Sigmoid colon (tissue), 4 donors: ENCODE data around the gene SYNPO2.

Experiments
- POLR2A ChIP-seq, 2 donors: fragments of 450-650 bp; IDR thresholded peaks; one replicate each; pipeline ENCODE4 v1.6.1; 2016; ENCODE audit warnings: antibody characterized with exemption in 2 of 2, mild to moderate bottlenecking in 2 of 2, moderate library complexity in 2 of 2
- POLR2AphosphoS5 ChIP-seq, 4 donors: sonication (generic); formaldehyde crosslinking; IDR thresholded peaks; one replicate each; pipeline ENCODE4 v1.6.1; 2017; ENCODE audit warnings: antibody characterized with exemption in 4 of 4
- TF ChIP-seq, protein P1 (sequence below), 4 experiments: fragments of 450-650 bp in 3 of 4; fragments of 200-600 bp in 1 of 4; IDR thresholded peaks; one replicate each; pipeline ENCODE4 v1.5.1; 2016 to 2019; ENCODE audit warnings: antibody characterized with exemption in 4 of 4, mild to moderate bottlenecking in 3 of 4, moderate library complexity in 2 of 4

GRCh38 chr4:118842055-118842454, 46.6 kb upstream of the SYNPO2 start:
- TF ChIP-seq, protein P1, sequence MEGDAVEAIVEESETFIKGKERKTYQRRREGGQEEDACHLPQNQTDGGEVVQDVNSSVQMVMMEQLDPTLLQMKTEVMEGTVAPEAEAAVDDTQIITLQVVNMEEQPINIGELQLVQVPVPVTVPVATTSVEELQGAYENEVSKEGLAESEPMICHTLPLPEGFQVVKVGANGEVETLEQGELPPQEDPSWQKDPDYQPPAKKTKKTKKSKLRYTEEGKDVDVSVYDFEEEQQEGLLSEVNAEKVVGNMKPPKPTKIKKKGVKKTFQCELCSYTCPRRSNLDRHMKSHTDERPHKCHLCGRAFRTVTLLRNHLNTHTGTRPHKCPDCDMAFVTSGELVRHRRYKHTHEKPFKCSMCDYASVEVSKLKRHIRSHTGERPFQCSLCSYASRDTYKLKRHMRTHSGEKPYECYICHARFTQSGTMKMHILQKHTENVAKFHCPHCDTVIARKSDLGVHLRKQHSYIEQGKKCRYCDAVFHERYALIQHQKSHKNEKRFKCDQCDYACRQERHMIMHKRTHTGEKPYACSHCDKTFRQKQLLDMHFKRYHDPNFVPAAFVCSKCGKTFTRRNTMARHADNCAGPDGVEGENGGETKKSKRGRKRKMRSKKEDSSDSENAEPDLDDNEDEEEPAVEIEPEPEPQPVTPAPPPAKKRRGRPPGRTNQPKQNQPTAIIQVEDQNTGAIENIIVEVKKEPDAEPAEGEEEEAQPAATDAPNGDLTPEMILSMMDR (IDR thresholded peaks at IDR 0.05), result no peak
- TF ChIP-seq POLR2AphosphoS5 (IDR thresholded peaks at IDR 0.05), result no peak
- TF ChIP-seq POLR2A (IDR thresholded peaks at IDR 0.05), result no peak
